H1 (cell line): ENCODE data around the gene COASY. TPM values are rescaled to one million over a fixed set of nuclear protein-coding genes. Genes with fewer than 3 reads are reported as not detected.

ENCODE experiments used
- CTCF ChIA-PET: fragments of 300-600 bp; sonication (Branson Sonifier 250); formaldehyde crosslinking; loops from one replicate; lab custom pipeline; 2021; ENCODE audit not compliant: partially characterized antibody; lab: Charles Lee
- POLR2A ChIA-PET: fragments of 300-600 bp; sonication (Branson Sonifier 250); formaldehyde crosslinking; loops from one replicate; lab custom pipeline; 2021; ENCODE audit warnings: inconsistent platforms; ENCODE audit not compliant: partially characterized antibody; lab: Charles Lee
- DNase-seq, 2 experiments: peaks; one replicate each; pipeline versions ENCODE4 v3.0.0 to v3.0.0-alpha.2; 2010 to 2022; ENCODE audit warnings: low spot score in 2 of 2, low read depth in 1 of 2, mixed read lengths in 1 of 2
- FAIRE-seq: peaks from 2 replicates; lab custom pipeline; 2011; peaks lifted over from hg19 to GRCh38; lab: Jason Lieb, UNC
- H2AFZ ChIP-seq: 2 replicates; pipeline ENCODE4 v1.8.1; 2012; ENCODE audit warnings: low read length, inconsistent platforms
- H2AK5ac ChIP-seq: 2 replicates; pipeline ENCODE4 v1.6.1; 2013; ENCODE audit warnings: low read depth, low read length
- H2BK120ac ChIP-seq: replicated peaks from 2 replicates; pipeline ENCODE3; 2013; ENCODE audit warnings: low read depth, low read length, inconsistent platforms
- H2BK12ac ChIP-seq: 2 replicates; pipeline ENCODE4 v1.6.1; 2013; ENCODE audit warnings: low read depth, low read length
- H2BK15ac ChIP-seq: 2 replicates; pipeline ENCODE4 v1.6.1; 2013; ENCODE audit warnings: low read length
- H2BK20ac ChIP-seq: 2 replicates; pipeline ENCODE4 v1.6.1; 2013; ENCODE audit warnings: low read length
- H2BK5ac ChIP-seq: 2 replicates; pipeline ENCODE4 v1.6.1; 2013; ENCODE audit warnings: low read depth, low read length
- H3K14ac ChIP-seq: 2 replicates; pipeline ENCODE4 v1.6.1; 2013; ENCODE audit warnings: inconsistent platforms; ENCODE audit not compliant: insufficient read length
- H3K18ac ChIP-seq: 2 replicates; pipeline ENCODE4 v1.6.1; 2013; ENCODE audit warnings: low read length; ENCODE audit errors: extremely low read depth
- H3K23ac ChIP-seq: 2 replicates; pipeline ENCODE4 v1.6.1; 2013; ENCODE audit warnings: inconsistent platforms; ENCODE audit not compliant: insufficient read length
- H3K23me2 ChIP-seq: 2 replicates; pipeline ENCODE4 v1.6.1; 2013; ENCODE audit warnings: low read depth, low read length
- H3K27ac ChIP-seq: 2 replicates; pipeline ENCODE4 v1.6.1; 2011; ENCODE audit warnings: low read depth, low read length, inconsistent platforms
- H3K27me3 ChIP-seq, 4 experiments: replicated peaks in 1 of 4; 1 replicate in 1 of 4; 2 replicates in 3 of 4; pipeline versions ENCODE4 v1.6.1 to v1.8.1; 2011 to 2013; ENCODE audit warnings: low read length in 3 of 4, mild to moderate bottlenecking in 3 of 4, inconsistent platforms in 2 of 4, mixed read lengths in 2 of 4, moderate library complexity in 1 of 4; ENCODE audit not compliant: control insufficient read depth in 3 of 4, insufficient read depth in 3 of 4; ENCODE audit errors: extremely low read depth in 1 of 4
- H3K36me3 ChIP-seq, 4 experiments: 2 replicates each; pipeline versions ENCODE4 v1.6.1 to v1.8.1; 2011 to 2013; ENCODE audit warnings: mild to moderate bottlenecking in 4 of 4, low read length in 3 of 4, moderate library complexity in 2 of 4, control low read depth in 1 of 4, inconsistent platforms in 1 of 4; ENCODE audit not compliant: insufficient read depth in 4 of 4, control insufficient read depth in 2 of 4
- H3K4ac ChIP-seq: replicated peaks from 2 replicates; pipeline ENCODE3; 2013; ENCODE audit warnings: low read length, low read depth, mixed read lengths, inconsistent platforms; ENCODE audit not compliant: insufficient read length
- H3K4me1 ChIP-seq, 4 experiments: replicated peaks in 1 of 4; 1 replicate in 1 of 4; 2 replicates in 3 of 4; pipeline versions ENCODE4 v1.6.1 to v1.8.1; 2011 to 2013; ENCODE audit warnings: low read length in 3 of 4, inconsistent platforms in 2 of 4, mixed read lengths in 1 of 4; ENCODE audit not compliant: insufficient read depth in 4 of 4, control insufficient read depth in 3 of 4
- H3K4me2 ChIP-seq, 2 experiments: 2 replicates each; pipeline versions ENCODE4 v1.6.1 to v1.8.1; 2011 to 2013; ENCODE audit warnings: low read depth in 2 of 2, low read length in 2 of 2, control low read depth in 1 of 2, inconsistent platforms in 1 of 2, mild to moderate bottlenecking in 1 of 2; ENCODE audit not compliant: insufficient read depth in 1 of 2
- H3K4me3 ChIP-seq, 4 experiments: fragments of 200-600, 300-600 bp in 1 of 4; sonication (generic), shearing (Covaris generic), sonication (Bioruptor Twin) in 1 of 4; 2 replicates each; pipeline versions ENCODE4 v1.5.1 to v1.8.1; 2011 to 2016; ENCODE audit warnings: low read length in 4 of 4, low read depth in 3 of 4, control low read depth in 2 of 4, inconsistent platforms in 2 of 4, mild to moderate bottlenecking in 2 of 4, mixed read lengths in 1 of 4, moderate library complexity in 1 of 4; ENCODE audit not compliant: insufficient read depth in 2 of 4; ENCODE audit errors: extremely low read depth in 1 of 4
- H3K56ac ChIP-seq: replicated peaks from 2 replicates; pipeline ENCODE3; 2013; ENCODE audit warnings: low read depth, mild to moderate bottlenecking, mixed read lengths, low read length, inconsistent platforms; ENCODE audit not compliant: insufficient read length
- H3K79me1 ChIP-seq: 2 replicates; pipeline ENCODE4 v1.6.1; 2013; ENCODE audit warnings: low read depth, low read length, control low read depth
- H3K79me2 ChIP-seq, 2 experiments: 2 replicates each; pipeline versions ENCODE4 v1.6.1 to v1.8.1; 2012 to 2013; ENCODE audit warnings: low read length in 2 of 2, mild to moderate bottlenecking in 2 of 2, inconsistent platforms in 1 of 2; ENCODE audit not compliant: insufficient read depth in 2 of 2, control insufficient read depth in 1 of 2
- H3K9ac ChIP-seq, 4 experiments: replicated peaks in 1 of 4; 1 replicate in 1 of 4; 2 replicates in 3 of 4; pipeline versions ENCODE4 v1.6.1 to v1.8.1; 2011 to 2013; ENCODE audit warnings: low read depth in 3 of 4, low read length in 3 of 4, control low read depth in 2 of 4, mild to moderate bottlenecking in 2 of 4, moderate library complexity in 2 of 4, inconsistent platforms in 1 of 4; ENCODE audit errors: extremely low read depth in 1 of 4
- H3K9me3 ChIP-seq, 2 experiments: 2 replicates each; pipeline versions ENCODE4 v1.6.1 to v1.8.1; 2012 to 2013; ENCODE audit warnings: mild to moderate bottlenecking in 2 of 2, moderate library complexity in 2 of 2, control low read depth in 1 of 2, inconsistent platforms in 1 of 2, low read depth in 1 of 2, low read length in 1 of 2, mixed read lengths in 1 of 2; ENCODE audit not compliant: insufficient read depth in 2 of 2
- H4K20me1 ChIP-seq, 2 experiments: replicated peaks in 1 of 2; 2 replicates each; pipeline versions ENCODE3 to v1.8.1; 2011 to 2013; ENCODE audit warnings: inconsistent platforms in 2 of 2, low read length in 2 of 2, mild to moderate bottlenecking in 1 of 2; ENCODE audit not compliant: insufficient read depth in 2 of 2, control insufficient read depth in 1 of 2
- H4K5ac ChIP-seq: 2 replicates; pipeline ENCODE4 v1.6.1; 2013; ENCODE audit warnings: low read length, low read depth, mixed read lengths, inconsistent platforms; ENCODE audit not compliant: insufficient read length
- H4K8ac ChIP-seq: 2 replicates; pipeline ENCODE4 v1.8.0; 2013; ENCODE audit warnings: mild to moderate bottlenecking, moderate library complexity, low read length, inconsistent platforms; ENCODE audit not compliant: insufficient read depth; ENCODE audit errors: extremely low read depth
- H4K91ac ChIP-seq: replicated peaks from 2 replicates; pipeline ENCODE3; 2013; ENCODE audit warnings: low read length, mixed read lengths, inconsistent platforms; ENCODE audit not compliant: insufficient read length
- GTF2F1 ChIP-seq: IDR thresholded peaks from 2 replicates; pipeline ENCODE4 v1.6.1; 2012; ENCODE audit warnings: low read depth, low read length, improper control_type of control experiment, borderline replicate concordance
- RBBP5 ChIP-seq: IDR thresholded peaks from 2 replicates; pipeline ENCODE4 v1.7.1; 2012; ENCODE audit warnings: low read depth, mild to moderate bottlenecking, inconsistent platforms, low read length, moderate library complexity, borderline replicate concordance
- SUZ12 ChIP-seq: fragments of 200-600 bp; sonication (generic); IDR thresholded peaks from 2 replicates; pipeline ENCODE4 v1.6.1; 2012; ENCODE audit warnings: mild to moderate bottlenecking, inconsistent platforms, low read length, moderate library complexity, mixed read lengths
- TAF1 ChIP-seq: IDR thresholded peaks from 2 replicates; pipeline ENCODE4 v1.6.1; 2011; ENCODE audit warnings: mild to moderate bottlenecking, low read depth, low read length
- TAF7 ChIP-seq: optimal IDR thresholded peaks from 2 replicates; pipeline ENCODE3; 2011; ENCODE audit warnings: low read depth, mild to moderate bottlenecking, inconsistent platforms, low read length, moderate library complexity, borderline replicate concordance
- WGBS, 2 experiments: shearing (Covaris generic) in 1 of 2; methylation state at CpG; one replicate each; pipeline versions ENCODE4 v1.1.6 to v1.1.7; 2013 to 2015; ENCODE audit warnings: low lambda C conversion rate in 2 of 2, mixed read lengths in 2 of 2, inconsistent platforms in 1 of 2, low coverage in 1 of 2, missing lambda C conversion rate in 1 of 2; ENCODE audit not compliant: insufficient replicate concordance in 2 of 2, insufficient coverage in 1 of 2, insufficient read length in 1 of 2; ENCODE audit errors: extremely low coverage in 1 of 2, missing lambda C conversion rate in 1 of 2; 5-methylcytosine and 5-hydroxymethylcytosine counted together
- polyA plus RNA-seq, 7 experiments: library from polyadenylated mRNA; depleted of rRNA in 3 of 7; stranded (reverse) in 5 of 7; unstranded in 2 of 7; fragments of >200 nt in 5 of 7; fragments of 200-250 nt in 2 of 7; gene quantifications; 1 replicate in 5 of 7; 2 replicates in 1 of 7; 4 replicates in 1 of 7; pipeline versions ENCODE4 v1.2.1 to v1.2.3, GENCODE V29; 2011 to 2013; ENCODE audit warnings: missing spikeins in 2 of 7, mixed read lengths in 2 of 7
- total RNA-seq: library from RNA; stranded (reverse); fragmentation: NEBNext Ultra II Directional; extraction: Animal tissue kit (Norgen Biotek cat#: 25700); gene quantifications from 2 replicates; pipeline ENCODE4 v1.2.1, GENCODE V29; 2021

Gene COASY
- total and polyA plus RNA-seq, 2 of the 8 experiments (the other 6 are each of a cell fraction or from before 2014, with no cell fraction given): 64.5 to 100 TPM

DNA sequence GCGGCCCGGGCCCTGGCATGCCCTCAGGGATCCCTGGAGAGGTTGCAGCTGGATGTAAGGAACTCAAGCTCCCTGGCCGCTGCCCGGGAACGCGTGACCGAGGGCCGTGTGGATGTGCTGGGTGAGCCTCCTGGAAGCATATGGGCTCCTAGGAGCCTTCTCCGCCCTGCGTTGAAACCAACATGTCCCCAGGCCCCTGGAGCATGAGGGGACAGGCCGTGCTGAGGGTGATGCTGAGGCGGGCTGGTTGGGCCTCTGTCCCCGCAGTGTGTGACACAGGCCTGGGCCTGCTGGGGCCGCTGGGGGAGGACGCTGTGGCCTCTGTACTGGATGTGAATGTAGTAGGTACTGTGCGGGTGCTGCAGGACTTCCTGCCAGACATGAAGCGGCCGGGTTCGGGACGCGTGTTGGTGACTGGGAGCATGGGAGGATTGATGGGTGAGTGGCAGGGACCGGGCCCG, 14.9 kb upstream of the COASY start:
- DNase-seq (no peak), FAIRE-seq (no peak)
- no peaks in the 10 kb centered on the region for H3K79me2 ChIP-seq
- POLR2A ChIA-PET: interaction anchor here (0.7 to 4.3 kb wide), 4 partner anchors 10 to 124 kb away, joined by 3 to 43 read pairs (median 4); partner anchors contain the start of genes NAGLU, PSMC3IP and TUBG2
- H2BK20ac ChIP-seq: no peak overlapping the region
- no peak overlapping the region for H2AK5ac ChIP-seq
- H3K14ac ChIP-seq: no peak overlapping the region
- no peak overlapping the region for H3K9ac ChIP-seq
- no peak overlapping the region for H3K4me2 ChIP-seq
- no peak overlapping the region for H2BK5ac ChIP-seq
- H2AFZ ChIP-seq: no peak overlapping the region
- WGBS, 2 experiments: 93% methylated on average over 23 of the region's 23 CpGs; no CpG with 5 or more reads in 1 of the 2 experiments
- H3K23me2 ChIP-seq: peaks cover 2% of the 10 kb centered on the region; the same call in 1 of the 2 replicates
- CTCF ChIA-PET: interaction anchor here (0.7 to 3.0 kb wide), 6 partner anchors 10 to 58 kb away, joined by 3 to 28 read pairs (median 5); partner anchors contain the start of genes NAGLU and PSMC3IP
- H2BK12ac ChIP-seq: no peak overlapping the region
- H4K91ac ChIP-seq: no peak overlapping the region
- H3K27me3 ChIP-seq: no peaks in the 10 kb centered on the region
- no peak overlapping the region for H3K56ac ChIP-seq
- no peaks in the 10 kb centered on the region for H3K9me3 ChIP-seq
- H2BK120ac ChIP-seq: no peak overlapping the region
- peaks cover 0 to 8% (median 3%) of the 10 kb centered on the region in 4 experiments; a peak in 4 of 8 replicates for H3K36me3 ChIP-seq
- no peak overlapping the region for H4K8ac ChIP-seq
- peaks cover 0 to 4% of the 10 kb centered on the region in 2 experiments for H4K20me1 ChIP-seq
- H4K5ac ChIP-seq: no peak overlapping the region
- H3K23ac ChIP-seq: no peak overlapping the region
- H3K18ac ChIP-seq: no peak overlapping the region
- H3K27ac ChIP-seq: no peak overlapping the region
- H2BK15ac ChIP-seq: no peak overlapping the region
- H3K4ac ChIP-seq: no peak overlapping the region
- no peaks in the 10 kb centered on the region for H3K79me1 ChIP-seq
- H3K4me1 ChIP-seq: peaks cover 0 to 8% (median 7%) of the 10 kb centered on the region in 4 experiments; a peak in 4 of 7 replicates
- H3K4me3 ChIP-seq: no peak overlapping the region
- no peak for TF ChIP-seq GTF2F1
- TF ChIP-seq SUZ12: no peak
- no peak for TF ChIP-seq TAF7
- no peak for TF ChIP-seq RBBP5
- TF ChIP-seq TAF1: no peak
